Central memory CD4-positive, alpha-beta T cell (primary cell): ENCODE data around the gene RAB17.
"Not testable (repeated sequence)": the region's sequence is repeated elsewhere in the genome, so short reads cannot be mapped to it uniquely, and the experiment has no call there.

Experiments
- DNase-seq: peaks from one replicate; pipeline ENCODE4 v3.0.0; 2022

RAB17 gene

DNA sequence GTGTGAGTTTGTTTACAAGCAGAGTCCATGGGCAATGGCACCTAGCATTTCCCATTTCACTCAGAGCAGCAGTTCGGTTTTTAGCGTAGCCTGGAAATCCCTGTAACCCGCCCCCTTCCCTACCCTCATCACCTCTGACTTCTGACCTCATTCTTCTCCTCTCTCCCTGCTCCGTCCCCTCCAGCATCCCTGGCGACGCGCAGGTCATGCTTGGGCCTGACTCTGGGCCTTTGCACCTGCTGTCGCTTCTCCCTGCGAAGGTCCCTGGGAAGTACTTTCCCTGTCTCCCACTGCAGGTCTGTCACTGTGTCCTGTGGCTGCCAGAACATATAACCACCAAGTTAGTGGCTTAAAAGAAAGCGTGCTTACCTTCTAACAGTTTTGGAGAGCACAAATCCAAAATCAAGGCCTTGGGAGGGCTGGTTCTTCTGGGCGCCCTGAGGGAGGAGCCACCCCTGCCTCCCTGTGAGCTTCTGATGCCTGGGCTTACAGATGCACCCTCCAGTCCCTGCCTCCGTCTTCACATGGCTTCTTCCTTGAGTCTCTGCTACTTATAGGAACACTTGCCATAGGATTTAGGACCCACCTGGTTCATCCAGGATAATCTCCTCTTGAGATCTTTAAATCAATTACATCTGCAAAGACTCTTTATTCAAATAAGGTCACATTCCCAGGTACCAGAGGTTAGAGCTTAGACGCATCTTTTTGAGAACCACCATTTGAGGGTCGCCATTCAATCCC lies 8.1 kb upstream of the RAB17 start:
- DNase-seq, result no peak

DNA sequence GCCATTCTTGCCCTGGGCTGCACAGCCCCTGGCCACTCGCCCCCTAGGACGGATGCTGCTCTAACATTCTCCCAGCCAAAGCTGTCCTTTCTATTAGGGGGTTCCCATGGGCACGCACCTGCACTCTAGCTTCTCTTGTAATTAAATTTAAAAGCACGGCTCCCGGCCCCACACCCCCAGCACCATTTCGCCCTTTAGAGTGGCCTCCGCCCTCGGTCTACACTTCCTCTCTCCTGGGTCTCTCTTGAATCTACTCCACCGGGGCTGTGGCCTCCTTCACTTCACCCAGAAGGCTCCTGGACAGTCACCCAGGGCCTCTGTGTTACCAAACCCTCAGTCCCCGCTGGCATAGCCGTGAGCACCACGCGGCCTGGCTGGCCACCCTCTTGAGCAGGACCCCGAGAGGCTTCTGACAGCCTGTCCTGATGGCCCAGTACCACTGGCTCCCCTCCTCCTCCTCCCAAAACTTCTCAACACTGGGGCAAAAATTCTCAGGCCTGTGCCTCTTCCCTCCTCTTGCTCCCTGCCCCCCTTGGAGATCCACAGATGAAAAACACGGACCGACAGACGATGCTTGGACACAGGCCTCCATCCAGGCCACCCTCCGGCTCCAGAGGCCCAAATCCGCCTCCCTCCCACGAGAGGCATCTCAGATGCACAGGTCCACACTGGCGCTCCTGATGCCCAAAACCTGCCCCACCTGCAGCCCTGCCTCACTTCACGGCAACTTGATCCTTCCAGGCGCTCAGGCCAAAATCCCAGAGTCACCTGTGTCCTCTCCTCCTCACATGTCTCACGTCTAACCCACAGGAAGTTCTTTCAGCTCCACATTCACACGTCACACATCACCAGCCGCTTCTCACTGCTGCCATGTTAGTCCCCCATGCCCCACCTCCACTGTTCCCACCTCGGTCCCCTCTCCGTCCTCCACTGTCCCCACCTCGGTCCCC lies 6.9 kb upstream of the RAB17 start:
- no peak for DNase-seq

DNA sequence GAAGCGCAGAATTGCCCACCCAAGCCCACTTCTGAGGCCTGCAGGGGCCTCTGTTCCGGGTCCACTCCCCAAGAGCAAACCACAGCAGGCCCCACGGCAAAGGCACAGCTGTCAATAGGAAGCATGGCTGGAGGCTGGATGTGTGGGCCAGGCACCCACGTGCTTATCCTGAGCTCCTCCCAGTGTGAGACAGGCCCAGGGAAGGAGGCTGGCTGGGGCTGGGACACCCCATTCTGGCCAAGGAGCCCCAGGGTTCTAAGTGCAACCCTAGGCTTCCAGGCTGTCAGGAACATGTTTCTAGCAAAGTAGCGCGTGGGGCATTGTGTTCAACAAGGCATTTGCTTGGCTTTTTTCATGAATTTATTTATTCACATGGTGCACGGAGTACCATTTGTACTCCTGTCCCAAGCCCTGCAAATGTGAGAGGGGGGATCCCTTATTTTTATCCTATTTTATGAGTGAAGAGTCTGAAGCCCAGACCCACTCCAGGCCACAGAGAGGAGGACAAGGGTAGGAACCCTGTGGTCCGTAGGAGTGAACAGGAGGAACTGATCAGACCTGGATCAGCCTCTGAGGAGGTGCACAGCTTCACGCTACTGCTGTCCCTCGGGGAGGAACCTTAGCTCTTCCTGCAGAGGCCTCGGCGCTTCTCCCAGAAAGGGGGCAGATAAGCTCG lies 6.1 kb upstream of the RAB17 start:
- no peak for DNase-seq

DNA sequence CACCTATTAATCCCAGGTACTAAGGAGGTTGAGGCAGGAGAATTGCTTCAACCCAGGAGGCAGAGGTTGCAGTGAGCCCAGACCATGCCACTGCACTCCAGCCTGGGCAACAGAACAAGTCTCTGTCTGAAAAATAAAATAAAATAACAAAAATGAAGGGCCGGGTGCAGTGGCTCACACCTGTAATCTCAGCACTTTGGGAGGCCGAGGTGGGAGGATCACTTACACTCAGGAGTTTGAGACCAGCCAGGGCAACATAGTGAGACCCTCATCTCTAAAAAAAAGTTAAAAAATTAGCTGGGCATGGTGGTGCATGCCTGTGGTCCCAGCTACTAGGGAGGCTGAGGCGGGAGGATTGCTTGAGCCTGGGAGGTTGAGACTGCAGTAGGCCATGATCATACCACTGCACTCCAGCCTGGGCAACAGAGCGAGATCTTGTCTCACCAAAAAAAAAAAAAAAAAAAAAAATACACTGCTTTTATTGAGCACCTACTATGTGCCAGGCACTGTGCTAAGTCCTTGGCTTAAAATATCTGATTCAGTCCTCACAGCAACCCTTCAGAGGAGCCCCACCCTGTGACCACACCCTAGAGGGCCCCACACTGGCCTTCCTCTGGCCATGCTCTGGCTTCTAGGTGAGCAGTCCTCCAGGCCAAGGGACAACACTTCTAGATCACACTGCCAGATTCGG lies 5.4 kb upstream of the RAB17 start:
- not testable (repeated sequence) for DNase-seq

DNA sequence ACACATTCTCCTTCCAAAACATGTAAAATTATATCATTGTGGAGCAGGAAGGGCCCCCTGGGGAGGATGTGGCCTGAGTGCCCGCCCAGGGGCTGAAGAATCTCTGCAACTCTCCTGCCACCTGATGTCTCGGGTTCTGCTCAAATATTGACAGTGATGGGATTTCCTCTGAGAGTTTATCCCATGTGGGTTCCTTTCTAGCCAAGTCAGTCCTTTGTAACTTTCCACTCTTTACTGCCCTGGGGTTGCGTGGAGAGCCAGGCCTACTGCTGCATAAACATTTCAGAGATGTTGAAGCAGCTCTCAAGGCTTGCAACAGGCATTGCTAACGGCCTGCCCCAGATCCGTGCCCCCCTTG lies 4.0 kb upstream of the RAB17 start:
- no peak for DNase-seq

DNA sequence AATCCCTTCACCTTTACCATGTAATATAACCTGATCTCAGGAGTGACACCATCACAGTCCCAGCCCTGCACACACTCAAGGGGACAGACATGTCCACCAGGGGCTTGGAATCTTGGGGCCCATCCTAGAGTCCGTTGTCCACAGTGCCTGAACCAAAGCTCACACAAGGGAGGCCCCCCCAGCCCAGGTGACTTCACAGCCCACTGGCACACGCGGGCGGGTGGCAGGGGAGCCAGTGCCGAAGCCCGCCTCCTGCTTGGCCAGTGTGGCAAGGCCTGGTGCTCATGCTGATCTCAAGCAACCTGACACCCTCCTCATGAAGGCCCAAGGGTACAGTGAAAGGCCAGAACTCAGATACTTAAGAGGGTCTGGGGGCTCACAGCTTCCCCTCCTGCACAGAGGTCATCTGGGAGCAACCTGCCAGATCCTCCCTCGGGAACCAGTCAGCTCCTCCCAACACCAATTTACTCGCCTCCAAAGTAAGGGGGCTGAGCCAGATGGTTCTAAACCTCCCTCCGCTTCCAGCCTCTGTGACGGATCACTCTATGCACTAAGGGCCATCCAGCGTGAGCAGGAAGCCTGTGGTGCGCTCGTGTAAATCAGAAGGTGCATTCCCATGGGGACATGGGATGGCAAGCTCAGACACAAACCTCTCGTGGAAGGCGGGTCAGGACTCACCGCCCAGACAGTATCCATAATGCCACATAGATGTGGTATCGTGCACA lies 3.2 kb upstream of the RAB17 start:
- DNase-seq, result no peak

DNA sequence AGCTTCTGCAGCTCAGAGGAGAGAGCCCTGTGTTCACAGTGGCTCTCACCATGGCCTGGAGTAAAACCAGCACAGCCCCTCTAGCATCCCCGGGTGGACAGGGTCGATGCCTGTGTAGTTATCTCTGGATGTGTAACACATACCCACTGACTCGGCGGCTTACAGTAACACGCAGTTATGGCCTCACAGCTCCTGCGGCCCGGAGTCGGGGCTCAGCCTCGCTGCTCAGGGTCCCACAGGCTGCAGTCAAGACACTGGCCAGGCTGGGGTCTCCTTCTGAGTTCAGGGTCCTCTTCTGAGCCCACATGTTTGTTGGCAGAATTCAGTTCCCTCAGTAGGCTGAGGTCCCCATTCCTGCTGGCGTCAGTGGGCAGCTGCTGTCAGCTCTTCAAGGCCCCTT lies 2.5 kb upstream of the RAB17 start:
- no peak for DNase-seq

DNA sequence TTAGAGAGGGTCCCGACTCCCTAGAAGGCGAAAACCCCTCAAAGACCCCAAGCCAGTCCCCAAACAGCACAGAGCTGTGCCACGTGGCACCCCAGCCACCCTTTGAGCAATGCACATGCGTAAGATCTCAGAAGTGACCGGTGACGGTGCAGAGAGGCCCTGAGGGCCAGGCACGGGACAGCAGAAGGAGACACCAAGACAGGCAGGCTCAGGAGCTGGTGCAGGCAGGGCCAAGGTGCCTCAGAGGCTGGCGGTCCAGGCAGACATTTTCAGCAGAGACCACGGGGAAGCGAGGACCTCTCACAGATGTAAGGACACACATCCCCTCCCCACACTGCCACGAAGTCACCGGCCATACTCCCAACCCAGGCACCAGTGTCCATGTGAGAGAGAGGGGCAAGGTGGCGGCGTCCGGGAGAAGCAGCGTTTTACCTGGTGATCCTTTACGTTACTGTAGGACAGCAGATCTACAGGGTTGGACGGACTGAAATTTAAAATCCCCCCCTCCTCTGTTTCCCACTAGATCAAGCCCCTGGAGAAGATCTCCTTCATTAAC lies 2.0 kb upstream of the RAB17 start:
- no peak for DNase-seq

DNA sequence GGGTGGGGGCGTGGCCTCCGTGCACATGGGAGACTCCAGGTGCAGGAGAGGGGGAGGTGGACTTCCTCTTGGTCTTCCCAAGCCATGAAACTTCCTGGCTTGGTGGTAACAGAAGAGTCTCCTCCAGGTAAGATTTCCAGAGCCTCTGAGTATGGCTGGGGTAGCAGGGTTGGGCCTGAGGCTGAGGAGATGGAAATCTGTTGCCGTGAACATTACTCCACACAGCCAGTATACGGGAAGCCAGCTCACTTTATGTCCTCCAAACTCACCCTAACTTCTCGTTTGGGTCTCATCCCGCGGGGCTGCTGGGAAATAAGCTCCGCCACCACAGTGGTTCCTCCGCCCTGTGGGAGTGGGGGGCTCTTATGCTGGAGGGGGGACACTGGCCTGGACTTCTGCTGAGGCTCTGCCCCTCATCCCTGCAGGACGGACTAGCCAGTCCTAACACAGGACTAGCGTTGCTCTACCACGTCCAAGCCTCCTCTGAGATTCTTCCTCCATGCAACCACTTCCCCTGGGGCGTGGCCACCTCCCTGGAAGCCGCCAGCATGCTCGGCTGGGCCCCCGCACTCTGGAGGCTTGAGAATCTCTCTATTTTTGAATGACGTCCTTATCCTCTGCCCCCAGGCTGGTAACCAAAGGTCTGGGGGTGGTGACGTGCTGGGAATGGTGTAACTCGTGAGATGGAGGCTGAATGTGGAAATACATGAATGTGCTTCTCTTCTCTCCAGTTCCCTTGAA lies 777 bp upstream of the RAB17 start:
- no peak for DNase-seq

DNA sequence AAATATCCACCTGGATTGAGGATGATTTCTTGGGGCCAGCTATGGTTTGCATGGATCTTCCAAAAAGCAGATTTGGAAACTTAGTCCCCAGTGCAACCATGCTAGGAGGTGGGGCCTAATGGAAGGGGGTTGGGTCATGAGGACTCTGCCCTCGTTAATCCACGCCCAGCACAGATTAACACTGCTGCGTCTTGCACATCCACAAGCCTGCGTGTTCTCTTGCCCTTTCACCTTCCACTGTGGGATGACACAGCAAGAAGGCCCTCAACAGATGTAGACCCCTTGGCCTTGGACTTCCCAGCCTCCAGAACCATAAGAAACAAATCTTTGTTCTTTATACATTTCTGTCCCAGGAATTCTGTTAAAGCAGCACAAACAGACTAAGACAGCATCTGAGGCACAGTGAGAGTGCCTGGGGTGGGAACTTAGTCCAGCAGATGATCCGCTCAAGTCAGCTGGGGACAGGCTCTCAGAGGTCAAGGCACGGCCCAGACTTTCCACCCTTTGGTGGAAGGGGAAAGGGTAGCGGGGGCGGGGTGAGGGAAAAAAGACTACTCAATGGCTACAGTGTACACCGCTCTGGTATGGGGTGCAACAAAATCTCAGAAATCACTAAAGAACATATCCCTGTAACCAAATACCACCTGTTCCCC lies 2.4 kb downstream of the RAB17 start:
- no peak for DNase-seq

DNA sequence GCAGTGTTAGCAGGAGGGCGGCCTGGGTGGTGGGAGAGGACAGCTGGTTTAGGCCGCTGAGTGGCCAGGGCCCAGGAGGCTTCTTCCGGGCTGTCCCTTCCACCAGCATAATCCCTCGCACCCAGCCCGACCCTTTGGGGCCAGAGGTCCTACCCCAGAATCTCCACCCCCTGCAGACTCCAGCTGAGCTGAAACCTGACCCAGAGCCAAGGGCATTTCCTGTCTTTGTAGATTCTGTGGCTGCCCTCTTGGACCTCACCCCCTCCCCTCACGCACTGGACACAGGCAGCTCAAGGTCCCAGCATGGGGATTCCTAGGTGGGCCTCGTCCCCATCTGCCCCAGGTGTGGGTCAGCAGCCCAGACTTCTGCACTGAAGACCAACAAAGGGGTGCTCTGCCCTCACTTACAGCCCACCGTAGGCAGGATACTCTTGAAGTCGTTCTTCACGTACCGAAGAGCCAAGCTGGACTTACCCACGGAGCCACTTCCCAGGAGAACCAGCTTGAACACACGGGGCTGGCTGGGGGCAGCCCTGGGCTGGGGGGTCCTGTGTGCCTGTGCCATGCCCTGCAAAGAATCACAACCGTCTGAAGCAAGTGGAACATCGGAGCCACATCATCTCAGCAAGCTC lies 4.8 kb downstream of the RAB17 start:
- DNase-seq, result no peak

DNA sequence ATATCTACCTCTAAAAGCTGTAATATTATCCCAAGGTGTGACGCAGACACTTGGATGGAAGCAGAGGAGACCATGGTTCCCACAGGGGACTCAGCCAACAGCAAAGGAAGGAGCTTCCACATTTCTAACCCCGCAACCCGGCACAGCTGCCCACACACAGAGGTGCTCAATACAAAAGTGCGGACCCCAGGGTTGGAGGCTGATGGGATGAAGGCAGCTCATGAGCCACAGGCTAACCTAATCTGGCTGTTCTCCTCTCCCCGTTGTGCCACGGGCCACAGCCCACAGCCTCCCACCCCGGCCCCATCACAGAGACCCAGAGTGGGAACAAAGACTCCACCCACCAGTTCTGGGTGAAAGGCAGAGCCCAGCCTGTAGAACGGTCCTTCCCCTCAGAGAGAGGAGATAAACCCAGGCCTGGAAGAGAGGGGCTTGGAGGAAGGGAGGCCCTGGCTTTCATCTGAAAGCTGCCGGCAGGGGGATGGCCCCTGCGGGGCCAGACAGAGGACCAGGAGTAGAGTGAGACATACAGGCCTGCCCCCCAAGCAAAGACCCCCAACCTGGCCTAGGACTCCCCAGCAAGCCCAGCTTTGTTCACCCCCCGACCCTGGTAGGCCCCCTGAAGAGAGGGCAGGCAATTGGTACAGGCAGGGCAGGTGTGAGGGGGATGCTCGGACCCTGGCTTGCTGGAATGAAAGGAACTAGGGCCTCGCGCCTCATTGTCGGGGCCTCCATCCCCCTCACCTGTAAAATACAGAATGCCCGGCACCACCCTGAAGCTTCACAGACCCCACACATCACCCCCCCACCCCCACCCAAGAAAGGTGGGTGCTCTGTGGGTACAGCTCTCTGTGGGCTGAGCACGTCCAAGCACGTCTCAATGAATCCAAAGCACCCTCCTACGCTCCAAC lies 6.9 kb downstream of the RAB17 start:
- no peak for DNase-seq

DNA sequence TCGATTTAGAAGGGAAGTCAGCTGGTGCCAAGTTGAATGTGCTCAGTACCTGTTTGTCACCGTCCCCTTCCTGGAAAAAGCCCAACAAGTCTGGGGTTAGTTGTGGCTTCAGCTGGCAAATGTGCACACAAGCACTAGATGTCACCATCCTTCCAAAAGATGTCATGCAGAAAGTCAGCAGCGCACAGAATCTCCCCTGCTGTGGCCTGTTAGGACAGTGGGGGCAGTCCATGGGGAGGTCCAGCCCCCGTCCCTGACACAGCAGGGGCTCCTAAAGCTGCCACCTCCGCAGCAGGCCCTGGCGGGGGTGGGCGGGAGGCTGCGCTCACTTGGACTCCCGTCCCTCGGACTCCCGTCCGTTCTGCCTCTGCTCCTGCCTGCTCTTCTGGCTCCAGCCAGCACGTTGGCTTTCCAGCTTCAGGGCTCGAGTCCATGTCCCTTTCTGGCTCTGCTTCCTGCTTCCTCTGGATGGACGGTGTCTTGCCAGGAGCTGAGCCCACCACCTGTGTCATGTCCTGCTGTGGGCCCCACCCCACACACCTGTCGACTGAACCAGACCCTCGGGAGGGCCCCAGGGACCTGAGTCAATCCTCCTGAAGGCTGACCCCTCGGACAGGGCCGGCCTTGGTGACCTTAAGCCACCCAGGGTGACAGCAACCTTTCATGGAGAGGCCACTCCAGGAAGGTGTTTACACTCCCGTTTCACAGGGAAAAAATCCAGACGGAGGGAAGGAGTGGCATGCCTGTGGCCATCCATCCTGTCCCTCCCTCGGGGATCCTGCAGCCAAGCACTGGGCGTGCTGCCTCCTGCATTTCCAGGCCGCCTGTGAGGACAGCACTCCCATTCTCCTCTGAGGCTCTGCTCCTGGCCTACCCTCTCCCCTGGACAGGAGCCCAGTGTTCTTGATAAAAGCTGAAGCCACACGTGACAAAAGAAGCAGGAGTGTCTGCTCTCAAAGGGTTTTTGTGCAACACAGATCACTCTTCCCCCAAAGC lies 8.5 kb downstream of the RAB17 start:
- DNase-seq, result peak; percentile 36

DNA sequence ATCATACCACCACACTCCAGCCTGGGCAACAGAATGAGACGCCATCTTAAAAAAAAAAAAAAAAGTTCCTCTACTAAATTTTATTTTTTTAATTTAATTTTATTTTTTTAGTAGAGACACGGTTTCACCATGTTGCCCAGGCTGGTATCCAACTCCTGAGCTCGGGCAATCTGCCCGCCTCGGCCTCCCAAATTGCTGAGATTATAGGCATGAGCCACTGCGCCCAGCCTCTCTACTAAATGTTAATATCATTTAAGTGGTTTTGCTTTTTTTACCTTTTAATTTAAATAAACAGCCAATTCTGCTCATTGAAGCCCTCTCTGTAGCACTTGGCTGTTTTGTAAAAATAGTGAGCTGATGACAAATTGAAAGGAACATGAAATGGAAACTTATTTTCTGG lies 9.2 kb downstream of the RAB17 start:
- DNase-seq, result no peak

DNA sequence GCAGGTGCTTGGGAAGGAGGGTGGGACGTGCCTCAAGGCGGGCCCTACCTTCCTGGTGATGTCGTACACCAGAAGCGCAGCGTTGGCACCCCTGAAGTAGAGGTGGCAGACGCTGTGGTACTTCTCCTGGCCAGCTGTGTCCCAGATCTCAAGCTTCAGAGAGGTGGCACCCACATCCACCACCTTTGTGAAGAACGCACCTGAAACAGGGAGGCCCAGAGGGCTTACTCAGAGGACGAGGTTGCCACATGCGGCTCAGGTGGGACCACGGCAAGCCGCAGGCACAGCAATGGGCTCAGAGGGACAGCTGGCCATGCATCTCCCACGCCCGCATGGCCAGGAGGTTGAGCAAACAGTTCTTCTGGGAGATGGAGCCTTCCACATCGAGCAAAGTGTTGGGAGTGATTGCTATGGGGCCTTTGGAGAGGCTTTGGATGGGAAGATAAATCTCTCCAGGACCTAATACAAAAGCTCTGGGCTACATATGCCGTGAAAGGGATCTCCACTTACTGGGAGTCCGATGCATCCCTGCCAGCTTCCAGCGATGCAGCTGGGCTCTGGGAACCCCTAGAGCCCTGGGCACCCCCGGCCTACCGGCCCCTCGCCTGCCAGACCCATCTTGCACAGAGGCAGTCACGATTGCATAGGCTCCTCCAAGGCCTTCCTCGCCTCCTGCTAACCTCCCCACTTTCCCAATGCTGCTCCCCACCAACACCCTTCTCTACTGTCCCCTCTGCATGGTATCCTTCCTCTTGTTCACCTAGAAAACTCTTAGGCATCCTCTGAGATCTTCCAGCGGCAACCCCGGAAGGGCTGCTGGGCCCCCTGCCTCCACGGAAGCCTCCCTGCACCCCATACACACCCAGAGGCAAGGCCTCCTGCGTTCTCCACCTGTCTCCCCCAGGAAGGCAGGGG lies 12.3 kb downstream of the RAB17 start:
- no peak for DNase-seq

DNA sequence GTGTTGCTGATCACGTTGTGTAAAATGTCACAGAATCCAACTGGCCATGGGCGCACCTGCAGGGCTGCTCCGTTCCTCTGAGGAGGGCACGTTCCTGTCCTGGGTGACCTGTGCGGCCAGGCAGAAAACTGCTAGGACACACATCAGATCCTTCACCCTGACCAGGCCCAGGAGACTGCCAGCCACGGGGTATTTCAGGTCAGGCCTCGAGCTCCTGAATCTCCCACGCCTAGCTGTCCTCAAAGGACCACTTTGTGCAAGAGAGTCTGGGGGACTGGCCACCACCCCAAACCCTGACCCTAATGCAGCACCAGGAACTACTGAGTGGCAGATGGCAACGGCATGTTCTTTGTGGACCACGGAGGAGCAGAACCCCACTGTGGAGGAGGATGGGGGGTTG lies 13.1 kb downstream of the RAB17 start:
- DNase-seq, result no peak

DNA sequence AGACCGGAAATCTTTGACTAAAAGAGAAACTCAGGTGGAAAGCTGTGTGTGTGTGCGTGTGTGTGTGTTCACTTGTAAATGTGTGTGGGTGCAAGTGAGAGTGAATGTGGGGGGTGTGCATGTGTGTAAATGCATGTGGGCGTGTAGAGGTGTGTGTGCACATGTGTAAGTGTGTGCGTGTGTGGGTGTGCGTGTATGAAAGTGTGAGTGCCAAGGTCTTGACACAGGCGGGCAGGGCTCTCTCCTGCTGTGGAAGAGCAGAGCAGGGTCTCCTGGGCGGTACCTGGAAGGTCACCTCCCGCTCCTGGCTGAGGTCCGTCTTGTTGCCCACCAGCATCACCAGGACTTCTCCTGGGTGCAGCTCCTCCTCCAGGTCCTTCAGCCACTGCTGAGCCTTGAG lies 13.6 kb downstream of the RAB17 start:
- no peak for DNase-seq
